GM12873 (cell line): ENCODE data around the gene TIAM1.

ENCODE experiments used
- CTCF ChIP-seq: IDR thresholded peaks from 2 replicates; pipeline ENCODE4 v1.5.1; 2012; ENCODE audit warnings: low read depth, mild to moderate bottlenecking, moderate library complexity, low read length, control low read depth; ENCODE audit not compliant: insufficient read depth; ENCODE audit errors: missing control alignments

Gene TIAM1

DNA sequence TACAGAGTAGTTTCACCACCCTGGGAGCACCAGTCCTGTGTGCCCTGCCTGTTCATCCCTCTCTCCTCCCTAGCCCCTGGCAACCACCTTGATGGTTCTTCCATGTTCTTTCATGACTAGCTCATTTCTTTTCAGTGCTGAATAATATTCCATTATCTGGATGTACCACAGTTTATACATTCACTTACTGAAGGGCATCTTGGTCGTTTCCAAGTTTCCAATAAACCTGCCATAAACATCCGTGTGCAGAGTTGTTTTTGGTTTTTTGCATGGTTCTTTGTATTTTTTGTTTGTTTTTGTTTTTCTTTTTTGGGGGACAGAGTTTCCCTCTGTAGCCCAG lies 13.9 kb downstream of the TIAM1 start:
- no peak for TF ChIP-seq CTCF

DNA sequence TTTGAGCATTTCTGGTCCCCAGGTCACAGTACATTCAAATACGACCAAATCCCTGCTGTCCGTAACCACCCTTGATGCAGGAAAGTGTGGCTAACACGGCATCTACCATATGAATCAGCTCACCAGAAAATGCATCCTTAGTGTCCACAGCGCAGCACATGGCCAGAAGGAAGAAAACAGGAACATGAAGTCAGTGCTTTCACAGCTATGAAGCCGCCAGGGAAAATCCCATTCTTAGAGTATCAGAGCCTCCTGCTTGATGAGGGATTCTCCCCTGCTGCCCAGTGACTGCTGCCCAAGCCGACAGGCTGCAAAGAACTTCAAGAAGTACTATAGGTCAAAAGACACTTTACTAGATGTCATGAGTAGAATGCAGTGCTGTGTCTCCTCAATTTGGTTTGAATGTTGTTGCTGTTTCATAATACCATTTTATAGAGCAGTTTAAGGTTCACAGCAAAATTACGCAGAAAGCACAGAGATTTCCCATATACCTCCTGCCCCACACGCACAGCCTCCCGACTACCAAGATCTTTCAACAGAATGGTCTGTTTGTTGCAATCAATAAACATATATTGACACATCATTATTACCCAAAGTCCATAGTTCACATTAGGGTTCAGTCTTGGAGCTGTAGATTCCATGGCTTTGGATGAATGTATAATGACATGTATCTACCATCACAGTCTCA lies 14.5 kb downstream of the TIAM1 start:
- no peak for TF ChIP-seq CTCF

DNA sequence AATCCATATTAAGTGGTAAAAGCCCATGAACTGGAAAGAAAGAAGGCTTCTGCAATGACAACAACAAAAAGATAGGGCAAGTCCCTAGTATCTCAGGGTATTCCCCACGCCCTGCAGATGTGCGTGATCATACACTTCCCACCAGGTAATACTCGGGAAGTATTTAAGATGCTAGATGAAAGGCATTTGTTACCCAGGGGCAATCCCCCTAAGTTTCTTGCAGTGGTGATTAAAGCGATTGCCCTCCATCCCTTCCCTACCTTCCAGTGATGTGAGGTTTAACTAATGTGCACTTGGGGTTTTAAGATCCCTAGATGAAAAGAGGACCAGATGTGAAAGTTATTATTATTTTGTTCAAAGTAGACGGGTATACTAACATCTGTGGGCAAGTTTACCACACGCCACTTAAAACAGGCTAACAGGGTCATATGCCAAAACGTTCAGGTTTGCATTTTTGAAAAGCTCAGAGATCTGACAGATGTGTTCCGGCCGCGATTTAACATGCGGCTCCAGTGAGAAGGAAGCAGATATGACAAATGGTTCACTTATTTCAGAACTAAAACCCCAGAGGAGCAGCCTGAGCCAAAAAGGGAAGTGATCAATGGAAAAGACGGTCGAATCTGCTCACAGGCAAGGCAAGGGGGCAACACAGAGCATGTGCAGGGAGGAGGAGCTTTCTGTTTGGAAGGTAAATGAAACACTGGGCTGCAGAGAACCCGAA lies 17.4 kb downstream of the TIAM1 start:
- no peak for TF ChIP-seq CTCF

GRCh38 chr21:31318971-31319370 lies 25.1 kb downstream of the TIAM1 start:
- no peak for TF ChIP-seq CTCF

DNA sequence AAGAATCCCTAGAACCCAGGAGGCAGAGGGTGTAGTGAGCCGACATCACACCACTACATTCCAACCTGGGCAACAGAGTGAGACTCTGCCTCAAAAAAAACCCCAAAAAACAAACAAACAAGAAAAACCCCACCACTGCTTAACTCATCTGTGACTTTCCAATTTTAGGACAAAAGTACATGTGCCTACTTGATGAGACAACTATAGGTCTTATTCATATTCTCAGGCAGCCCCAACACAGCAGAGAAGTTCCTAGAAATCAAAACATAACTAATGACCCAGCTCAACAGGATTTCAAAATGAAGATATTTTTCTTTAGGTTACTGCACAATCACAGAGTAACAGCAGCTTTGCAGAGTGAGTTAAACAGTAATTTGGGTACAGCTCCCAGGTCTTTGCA lies 26.4 kb downstream of the TIAM1 start:
- TF ChIP-seq CTCF: no peak

- TF ChIP-seq CTCF: no peak
Measured at GRCh38 chr21:31316488-31317169, 27.4 kb downstream of the TIAM1 start.

DNA sequence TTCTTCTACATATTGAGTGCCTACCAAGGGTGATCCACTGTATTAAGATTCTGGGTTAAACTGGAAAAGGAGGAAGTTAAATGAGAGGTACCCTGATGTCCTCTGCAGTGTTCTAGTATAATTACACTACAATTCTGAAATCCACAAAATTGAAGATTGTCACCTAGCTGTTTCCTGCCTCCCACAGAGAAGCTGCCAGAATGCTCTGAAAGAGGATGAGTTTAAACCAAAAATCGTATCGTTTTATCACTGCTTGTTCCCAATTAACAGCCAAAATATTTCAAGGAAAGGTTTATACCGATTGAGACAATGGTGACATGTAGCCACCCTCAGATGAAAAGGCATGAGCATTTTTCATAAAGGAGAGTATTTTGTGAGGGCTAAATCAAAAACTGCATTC lies 28.0 kb downstream of the TIAM1 start:
- no peak for TF ChIP-seq CTCF
